ENCODE measurements around the gene MVB12B. TPM values are rescaled to one million over a fixed set of nuclear protein-coding genes. Genes with fewer than 3 reads are reported as not detected.

Gene MVB12B
- total and polyA plus RNA-seq, 2 donors (not counting 1 experiment from before 2014, with no cell fraction given): 2.5 to 2.6 TPM

DNA sequence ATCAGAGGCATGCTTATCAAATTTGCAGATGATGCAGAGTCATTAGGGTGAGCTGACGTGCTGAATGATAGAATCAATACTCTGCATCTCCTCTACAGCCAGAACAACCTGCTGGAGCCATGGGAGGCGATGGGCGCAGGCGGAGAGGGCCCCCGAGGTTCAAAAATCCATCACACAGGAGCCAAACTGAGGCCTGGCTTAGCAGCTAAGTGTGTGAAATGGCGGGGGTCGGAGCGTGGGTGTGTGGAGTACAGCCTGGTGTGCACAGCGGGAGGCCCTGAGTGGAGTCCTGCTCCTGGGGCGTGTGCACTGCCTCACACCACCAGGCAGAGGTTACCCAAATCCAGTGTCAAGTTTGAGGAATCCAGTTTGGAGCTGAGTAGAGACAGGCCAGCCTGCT is 73.2 kb downstream of the MVB12B start:
- TF ChIP-seq CTCF (conservative IDR thresholded peaks at IDR 0.05 in 1 of 2, IDR thresholded peaks at IDR 0.05 in 1 of 2; ENCODE audit: low read depth in 1 of 2, low read length in 2 of 2) (no peak), EZH2 (IDR thresholded peaks at IDR 0.05; ENCODE audit: low read length, missing control alignments) (no peak)
- H4K20me1 ChIP-seq (ENCODE audit: control insufficient read depth, extremely low read depth, insufficient read depth, low read length): no peaks in the 10 kb centered on the region
- no peak overlapping the region for H3K9ac ChIP-seq (ENCODE audit: insufficient read depth, low read length)
- no peaks in the 10 kb centered on the region for H3K9me3 ChIP-seq (ENCODE audit: control insufficient read depth, insufficient read depth, low read depth, low read length)
- DNase-seq (ENCODE audit: low read depth in 2 of 2): no peak
- H3K27me3 ChIP-seq (ENCODE audit: control insufficient read depth, insufficient read depth, low read length): no peaks in the 10 kb centered on the region
- no peak overlapping the region for H2AFZ ChIP-seq (ENCODE audit: low read length)
- H3K79me2 ChIP-seq (ENCODE audit: control insufficient read depth, insufficient read depth, low read length): no peaks in the 10 kb centered on the region
- H3K4me1 ChIP-seq (ENCODE audit: control insufficient read depth, extremely low read depth, insufficient read depth, low read length): no peaks in the 10 kb centered on the region
- no peak overlapping the region for H3K4me3 ChIP-seq (replicated peaks in 1 of 4; ENCODE audit: control extremely low read depth in 1 of 4, insufficient read depth in 1 of 4, low read depth in 3 of 4, low read length in 4 of 4)
- H3K27ac ChIP-seq (ENCODE audit: insufficient read depth, low read length): no peak overlapping the region
- H3K36me3 ChIP-seq (ENCODE audit: control insufficient read depth, insufficient read depth, low read length): no peaks in the 10 kb centered on the region
- no peak overlapping the region for H3K4me2 ChIP-seq (ENCODE audit: extremely low read depth, insufficient read depth, low read length)

GRCh38 chr9:126400571-126400970 is 73.9 kb downstream of the MVB12B start:
- Histone ChIP-seq H3K4me1 (ENCODE audit: control insufficient read depth, extremely low read depth, insufficient read depth, low read length) (no peaks in the 10 kb centered on the region), H4K20me1 (ENCODE audit: control insufficient read depth, extremely low read depth, insufficient read depth, low read length) (no peaks in the 10 kb centered on the region), H3K27me3 (ENCODE audit: control insufficient read depth, insufficient read depth, low read length) (no peaks in the 10 kb centered on the region), H3K36me3 (ENCODE audit: control insufficient read depth, insufficient read depth, low read length) (no peaks in the 10 kb centered on the region), H3K4me2 (ENCODE audit: extremely low read depth, insufficient read depth, low read length) (no peak overlapping the region), H3K4me3 (replicated peaks in 1 of 4; ENCODE audit: control extremely low read depth in 1 of 4, insufficient read depth in 1 of 4, low read depth in 3 of 4, low read length in 4 of 4) (no peak overlapping the region), H3K79me2 (ENCODE audit: control insufficient read depth, insufficient read depth, low read length) (no peaks in the 10 kb centered on the region), H3K9me3 (ENCODE audit: control insufficient read depth, insufficient read depth, low read depth, low read length) (no peaks in the 10 kb centered on the region), H2AFZ (ENCODE audit: low read length) (no peak overlapping the region), H3K9ac (ENCODE audit: insufficient read depth, low read length) (no peak overlapping the region), H3K27ac (ENCODE audit: insufficient read depth, low read length) (no peak overlapping the region)
- no peak for TF ChIP-seq EZH2 (IDR thresholded peaks at IDR 0.05; ENCODE audit: low read length, missing control alignments)
- TF ChIP-seq CTCF (conservative IDR thresholded peaks at IDR 0.05 in 1 of 2, IDR thresholded peaks at IDR 0.05 in 1 of 2; ENCODE audit: low read depth in 1 of 2, low read length in 2 of 2): no peak
- DNase-seq (ENCODE audit: low read depth in 2 of 2): no peak

DNA sequence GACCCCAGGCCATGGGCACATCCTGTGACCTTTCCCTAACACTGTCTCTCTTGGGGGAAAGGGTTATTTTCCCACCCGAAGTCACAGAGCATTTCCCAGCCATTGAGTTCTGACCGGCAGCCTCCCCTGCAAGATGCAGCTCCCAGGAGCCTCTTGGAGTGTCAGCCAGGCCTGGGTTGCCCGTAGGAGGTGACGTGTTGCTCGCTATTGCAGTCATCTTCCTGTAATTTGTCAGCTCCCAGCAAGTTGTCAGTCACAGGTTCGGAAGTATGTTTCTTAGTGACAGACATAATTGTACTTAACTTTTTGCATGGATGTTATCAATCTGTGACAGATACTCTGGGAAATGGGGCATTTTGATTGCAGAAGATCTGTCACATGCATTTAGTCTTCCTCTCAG is 74.5 kb downstream of the MVB12B start:
- no peak for DNase-seq (ENCODE audit: low read depth in 2 of 2)
- Histone ChIP-seq H4K20me1 (ENCODE audit: control insufficient read depth, extremely low read depth, insufficient read depth, low read length) (no peaks in the 10 kb centered on the region), H3K9me3 (ENCODE audit: control insufficient read depth, insufficient read depth, low read depth, low read length) (no peaks in the 10 kb centered on the region), H3K9ac (ENCODE audit: insufficient read depth, low read length) (no peak overlapping the region), H2AFZ (ENCODE audit: low read length) (no peak overlapping the region), H3K27me3 (ENCODE audit: control insufficient read depth, insufficient read depth, low read length) (no peaks in the 10 kb centered on the region), H3K79me2 (ENCODE audit: control insufficient read depth, insufficient read depth, low read length) (no peaks in the 10 kb centered on the region), H3K4me3 (replicated peaks in 1 of 4; ENCODE audit: control extremely low read depth in 1 of 4, insufficient read depth in 1 of 4, low read depth in 3 of 4, low read length in 4 of 4) (no peak overlapping the region), H3K4me1 (ENCODE audit: control insufficient read depth, extremely low read depth, insufficient read depth, low read length) (no peaks in the 10 kb centered on the region), H3K36me3 (ENCODE audit: control insufficient read depth, insufficient read depth, low read length) (no peaks in the 10 kb centered on the region), H3K27ac (ENCODE audit: insufficient read depth, low read length) (no peak overlapping the region), H3K4me2 (ENCODE audit: extremely low read depth, insufficient read depth, low read length) (no peak overlapping the region)
- TF ChIP-seq CTCF (conservative IDR thresholded peaks at IDR 0.05 in 1 of 2, IDR thresholded peaks at IDR 0.05 in 1 of 2; ENCODE audit: low read depth in 1 of 2, low read length in 2 of 2) (no peak), EZH2 (IDR thresholded peaks at IDR 0.05; ENCODE audit: low read length, missing control alignments) (no peak)

Data from fibroblast of lung (primary cell).